AG10803 (cell line): ENCODE measurements around the gene KIT.

Source experiments
- DNase-seq: peaks from one replicate; pipeline ENCODE4 v3.0.0; 2010; ENCODE audit warnings: low read depth
- H3K4me3 ChIP-seq: 2 replicates; pipeline ENCODE4 v1.5.1; 2011; ENCODE audit warnings: mild to moderate bottlenecking, low read length, control low read depth
- TF ChIP-seq, protein P1 (sequence below): conservative IDR thresholded peaks from 2 replicates; pipeline ENCODE4 v1.5.1; 2011; ENCODE audit warnings: mild to moderate bottlenecking, low read length, control low read depth, inconsistent platforms

KIT gene

DNA sequence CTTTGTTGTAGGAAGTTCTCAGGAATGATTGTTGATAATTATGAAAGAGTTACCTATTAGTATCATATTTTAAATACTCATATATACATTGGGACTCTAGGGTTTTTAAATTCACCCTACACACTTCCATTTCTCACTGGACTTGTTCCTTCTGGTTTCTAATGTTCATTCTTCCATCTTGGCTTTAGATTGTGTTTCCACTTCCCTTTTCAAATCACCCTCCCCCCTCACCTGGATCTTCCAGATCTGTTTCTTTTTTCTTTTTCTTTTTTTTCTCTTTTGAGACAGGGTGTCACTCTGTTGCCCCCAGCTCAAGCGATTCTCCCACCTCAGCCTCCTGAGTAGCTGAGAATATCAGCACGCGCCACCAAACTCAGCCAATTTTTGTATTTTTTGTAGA, 6.7 kb upstream of the KIT start:
- H3K4me3 ChIP-seq: no peak overlapping the region
- DNase-seq: no peak
- TF ChIP-seq, protein P1, sequence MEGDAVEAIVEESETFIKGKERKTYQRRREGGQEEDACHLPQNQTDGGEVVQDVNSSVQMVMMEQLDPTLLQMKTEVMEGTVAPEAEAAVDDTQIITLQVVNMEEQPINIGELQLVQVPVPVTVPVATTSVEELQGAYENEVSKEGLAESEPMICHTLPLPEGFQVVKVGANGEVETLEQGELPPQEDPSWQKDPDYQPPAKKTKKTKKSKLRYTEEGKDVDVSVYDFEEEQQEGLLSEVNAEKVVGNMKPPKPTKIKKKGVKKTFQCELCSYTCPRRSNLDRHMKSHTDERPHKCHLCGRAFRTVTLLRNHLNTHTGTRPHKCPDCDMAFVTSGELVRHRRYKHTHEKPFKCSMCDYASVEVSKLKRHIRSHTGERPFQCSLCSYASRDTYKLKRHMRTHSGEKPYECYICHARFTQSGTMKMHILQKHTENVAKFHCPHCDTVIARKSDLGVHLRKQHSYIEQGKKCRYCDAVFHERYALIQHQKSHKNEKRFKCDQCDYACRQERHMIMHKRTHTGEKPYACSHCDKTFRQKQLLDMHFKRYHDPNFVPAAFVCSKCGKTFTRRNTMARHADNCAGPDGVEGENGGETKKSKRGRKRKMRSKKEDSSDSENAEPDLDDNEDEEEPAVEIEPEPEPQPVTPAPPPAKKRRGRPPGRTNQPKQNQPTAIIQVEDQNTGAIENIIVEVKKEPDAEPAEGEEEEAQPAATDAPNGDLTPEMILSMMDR: no peak

DNA sequence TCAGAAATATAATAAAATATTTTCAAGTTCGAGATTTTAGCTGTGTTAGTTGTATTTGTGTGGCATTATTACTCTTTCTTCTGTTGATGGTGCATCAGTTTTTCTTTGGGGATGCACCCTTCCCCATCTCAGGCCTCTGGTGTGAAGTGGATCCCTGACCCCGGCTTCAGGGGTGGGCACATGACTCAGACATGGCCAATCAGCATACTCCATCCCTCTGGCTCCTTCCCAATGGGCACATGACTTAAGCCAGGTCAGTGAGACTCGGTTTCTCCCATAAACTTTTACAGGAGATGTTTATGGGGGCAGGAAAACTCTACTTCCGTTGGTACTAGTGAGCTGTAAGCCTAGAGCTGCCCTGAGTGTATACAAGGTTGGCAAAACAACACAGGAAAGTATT, 3.0 kb upstream of the KIT start:
- no peak overlapping the region for H3K4me3 ChIP-seq
- TF ChIP-seq, protein P1: no peak
- DNase-seq: no peak

DNA sequence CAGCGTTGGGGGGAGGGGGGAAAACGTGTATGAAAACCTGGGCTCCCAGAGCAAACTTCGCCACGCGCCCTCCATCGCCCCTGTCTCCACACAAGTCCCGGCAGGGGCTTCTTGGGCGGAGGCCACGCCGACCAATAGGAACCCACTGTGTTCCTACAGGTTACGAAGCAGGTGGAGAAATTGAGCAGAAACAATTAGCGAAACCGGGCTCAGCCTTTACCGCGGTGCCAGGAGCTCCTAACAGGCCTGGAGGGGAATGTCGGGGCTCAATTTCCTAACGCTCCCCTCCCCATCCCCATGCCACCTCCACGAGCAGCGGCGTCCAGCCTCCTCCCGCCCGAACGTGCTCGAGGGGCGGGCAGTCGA, 589 bp upstream of the KIT start:
- H3K4me3 ChIP-seq: peak overlapping the region; percentile 70; the same call in 1 of the 2 replicates
- TF ChIP-seq, protein P1: no peak
- DNase-seq: no peak

DNA sequence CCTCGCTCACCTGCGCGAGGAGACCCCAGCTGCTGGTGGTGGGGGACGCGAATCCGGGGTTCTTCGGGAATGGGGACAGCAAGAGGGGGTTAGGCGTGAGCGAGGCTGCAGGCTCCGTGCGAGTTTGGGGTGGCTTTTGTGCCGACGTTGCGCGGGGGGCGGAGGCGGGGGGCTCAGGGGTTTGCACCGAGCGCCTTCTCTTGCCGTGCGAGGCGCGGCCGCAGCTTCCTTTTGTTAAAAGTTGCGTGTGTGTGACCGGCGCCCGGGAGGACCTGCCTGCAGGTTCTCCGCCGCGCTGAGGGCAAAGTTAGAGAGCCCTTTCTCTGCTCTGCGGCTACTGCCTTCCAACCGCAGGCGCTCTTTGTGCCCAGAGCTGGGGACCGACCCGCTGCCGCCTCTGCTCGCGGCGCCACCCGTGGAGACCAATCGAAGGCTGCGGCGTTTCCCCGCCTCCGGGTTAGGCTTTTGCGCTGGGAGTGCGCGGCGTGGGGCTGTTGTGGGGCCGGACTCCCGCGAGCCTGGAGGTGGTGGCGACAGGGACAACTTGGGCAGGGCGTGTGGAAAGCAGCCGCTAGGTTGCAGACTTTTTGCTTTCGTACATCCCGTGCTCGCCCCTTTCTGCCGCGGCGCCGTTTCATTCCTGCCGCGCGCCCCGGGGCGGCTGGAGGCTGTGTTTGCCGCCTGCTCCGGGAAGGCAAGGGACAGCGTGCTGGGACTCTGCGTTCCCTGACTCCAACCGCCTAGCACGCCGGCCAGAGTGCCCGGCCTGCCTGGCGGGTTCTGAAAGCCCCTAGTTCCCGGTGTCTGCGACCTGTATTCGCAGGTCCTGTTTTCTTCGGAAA, 716 bp downstream of the KIT start:
- TF ChIP-seq, protein P1: peak; percentile 37
- H3K4me3 ChIP-seq: peak overlapping the region; percentile 70
- DNase-seq: peak; percentile 54

DNA sequence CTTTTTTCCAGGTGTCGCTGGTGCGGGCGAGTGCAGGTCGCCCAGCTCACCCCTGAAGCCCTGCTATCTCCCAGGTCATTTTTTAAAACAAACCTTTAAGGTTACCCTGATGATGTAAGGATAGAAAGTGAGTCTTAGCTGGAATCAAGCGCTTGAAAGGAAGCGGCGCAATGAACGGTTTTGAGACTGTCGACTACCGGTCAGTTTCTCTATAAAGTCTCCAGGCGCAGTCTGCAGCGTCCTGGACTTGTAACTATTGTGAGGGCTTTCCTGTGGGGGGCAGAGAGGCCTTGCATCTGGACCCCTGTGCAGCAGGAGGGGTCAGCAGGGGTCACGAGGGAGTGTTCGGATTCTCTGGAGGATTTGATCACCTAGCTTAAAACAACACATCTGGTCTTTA, 1.6 kb downstream of the KIT start:
- TF ChIP-seq, protein P1: no peak
- peak; percentile 6 for DNase-seq
- peak overlapping the region; percentile 70 for H3K4me3 ChIP-seq

DNA sequence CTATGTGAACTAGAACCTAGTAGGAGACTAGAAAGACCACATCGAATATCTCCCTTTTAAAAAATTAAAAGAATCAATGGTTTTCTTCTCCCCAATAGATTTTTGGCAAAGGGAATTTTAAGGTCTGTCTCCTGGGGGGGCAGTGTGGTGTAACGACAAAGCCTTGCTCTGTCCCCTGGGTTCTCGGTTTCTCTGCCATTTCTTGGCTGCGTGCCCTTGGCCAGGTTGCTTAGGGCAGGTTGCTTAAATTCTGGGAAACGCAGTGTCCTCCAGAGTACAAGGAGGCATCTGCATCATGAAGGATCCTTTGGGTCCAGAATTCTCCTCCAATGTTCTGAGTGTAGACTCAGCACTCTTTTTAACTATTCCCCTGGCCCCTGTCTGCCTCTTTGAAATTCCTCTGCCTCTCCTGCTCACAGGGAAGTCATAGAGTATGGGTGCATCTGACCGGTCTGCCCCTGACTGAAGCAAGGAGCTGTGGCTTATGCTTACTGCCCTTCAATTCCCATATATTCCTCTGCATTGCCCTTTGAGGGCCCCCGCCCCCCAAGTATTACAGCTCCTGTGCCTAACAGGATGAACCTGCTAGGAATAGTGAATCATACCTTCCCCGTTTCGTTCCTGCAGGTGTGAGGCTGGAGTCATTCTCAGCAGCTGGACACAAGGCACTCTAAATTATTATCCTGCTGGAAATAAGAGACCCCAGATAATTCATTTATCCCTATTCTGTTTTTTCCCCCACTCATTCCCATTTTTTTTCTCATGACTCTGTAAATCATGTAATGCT, 2.2 kb downstream of the KIT start:
- TF ChIP-seq, protein P1: no peak
- no peak for DNase-seq
- H3K4me3 ChIP-seq: peak overlapping the region; percentile 70

DNA sequence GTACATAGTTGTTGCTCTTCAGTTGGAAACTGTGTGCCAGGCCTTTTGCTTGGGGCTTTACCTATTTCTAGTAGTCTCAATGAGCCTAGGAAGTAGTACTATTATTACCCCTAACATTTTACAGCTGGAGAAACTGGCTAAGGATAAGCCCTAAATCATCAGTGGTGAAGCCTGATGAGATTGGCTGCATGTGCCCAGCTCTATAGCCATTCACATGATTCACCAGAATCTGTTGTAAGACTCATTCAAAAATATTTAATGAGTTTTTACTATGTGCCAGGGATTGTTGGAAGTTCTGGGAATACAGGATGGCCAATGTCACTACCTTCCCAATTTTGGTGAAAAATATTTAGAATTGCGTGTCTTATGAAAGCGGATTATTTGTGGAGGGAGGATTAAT, 2.8 kb downstream of the KIT start:
- peak; percentile 78 for DNase-seq
- TF ChIP-seq, protein P1: no peak
- no peak overlapping the region for H3K4me3 ChIP-seq
